SK-N-MC (cell line): ENCODE results near the gene ULK4.

Source experiments
- EZH2 ChIP-seq: fragments of 200-600 bp; sonication (generic); IDR thresholded peaks from one replicate; pipeline ENCODE4 v1.6.1; 2017; ENCODE audit warnings: antibody characterized with exemption
- FOXP2 ChIP-seq: optimal IDR thresholded peaks from 2 replicates; pipeline ENCODE3; 2011; ENCODE audit warnings: mild to moderate bottlenecking, moderate library complexity; ENCODE audit not compliant: insufficient read depth; ENCODE audit errors: extremely low read length, control extremely low read depth
- POLR2AphosphoS5 ChIP-seq: IDR thresholded peaks from 2 replicates; pipeline ENCODE4 v1.6.1; 2012; ENCODE audit warnings: mild to moderate bottlenecking, low read depth, low read length, borderline replicate concordance

DNA sequence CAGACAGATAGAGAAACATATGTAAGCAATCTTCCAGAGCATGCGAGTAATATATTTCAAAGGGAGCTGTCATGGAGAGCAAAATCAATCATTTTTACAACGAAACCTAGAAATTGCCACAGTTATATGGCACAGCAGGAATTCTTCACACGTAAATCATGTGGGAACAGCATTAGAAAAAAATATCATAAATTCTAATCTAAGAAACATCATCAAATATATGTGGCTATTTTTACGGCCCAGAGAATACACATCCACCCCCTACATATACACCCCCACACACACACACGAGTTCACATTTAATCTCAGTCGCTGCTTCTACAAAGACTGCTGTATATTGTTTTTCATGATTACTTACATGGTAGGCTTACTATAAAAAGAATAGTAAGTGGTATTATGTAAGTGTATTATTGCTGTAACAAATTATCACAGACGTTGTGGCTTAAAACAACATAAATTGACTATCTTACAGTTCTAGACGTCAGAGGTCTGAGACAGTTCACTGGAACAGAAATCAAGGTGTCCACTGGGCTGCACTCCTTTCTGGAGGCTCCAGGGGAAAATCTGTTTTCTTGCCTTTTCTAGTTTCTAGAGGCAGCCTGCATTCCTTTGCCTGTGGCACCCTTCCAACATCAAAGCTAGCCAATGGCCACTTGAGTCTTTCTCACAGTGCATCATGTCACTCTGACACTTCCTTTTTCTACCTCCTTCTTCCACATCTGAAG lies 363.3 kb downstream of the ULK4 start:
- no peak for TF ChIP-seq POLR2AphosphoS5
- no peak for TF ChIP-seq EZH2
- no peak for TF ChIP-seq FOXP2
